LoVo (cell line): ENCODE measurements around the gene ATP2C1.

Experiments used
- DNase-seq: peaks from one replicate; pipeline ENCODE4 v3.0.0-alpha.2; 2016; ENCODE audit warnings: low spot score

The ATP2C1 gene

GRCh38 chr3:131047582-131047981 is 153.7 kb downstream of the ATP2C1 start:
- no peak for DNase-seq

- DNase-seq, result no peak
Measured at GRCh38 chr3:131048030-131048429, 154.1 kb downstream of the ATP2C1 start.

- DNase-seq, result no peak
Measured at GRCh38 chr3:131050001-131050400, 156.1 kb downstream of the ATP2C1 start.

GRCh38 chr3:131053043-131053859 is 159.4 kb downstream of the ATP2C1 start:
- DNase-seq, result no peak
